Measurements from ENCODE around the gene CDKN3.
"Not testable (repeated sequence)": the region's sequence is repeated elsewhere in the genome, so short reads cannot be mapped to it uniquely, and the experiment has no call there.

Gene CDKN3

GRCh38 chr14:54364555-54365415, 32.0 kb upstream of the CDKN3 start:
- Histone ChIP-seq H3K9me3 (ENCODE audit: low read depth, low read length) (no peaks in the 10 kb centered on the region), H3K27ac (no peak overlapping the region), H3K4me3 (no peak overlapping the region), H3K9ac (ENCODE audit: insufficient read length) (no peak overlapping the region), H3K36me3 (ENCODE audit: insufficient read depth, low read length) (no peaks in the 10 kb centered on the region)
- DNase-seq (ENCODE audit: low read depth, low spot score), result no peak
- TF ChIP-seq POLR2AphosphoS5 (IDR thresholded peaks at IDR 0.05; ENCODE audit: borderline replicate concordance, low read depth, low read length) (no peak), FOXP2 (optimal IDR thresholded peaks at IDR 0.05; ENCODE audit: control extremely low read depth, extremely low read length, insufficient read depth) (no peak), EZH2 (IDR thresholded peaks at IDR 0.05) (no peak)

GRCh38 chr14:54366736-54367735, 29.8 kb upstream of the CDKN3 start:
- Histone ChIP-seq H3K36me3 (ENCODE audit: insufficient read depth, low read length) (no peaks in the 10 kb centered on the region), H3K9ac (ENCODE audit: insufficient read length) (no peak overlapping the region), H3K27ac (no peak overlapping the region), H3K9me3 (ENCODE audit: low read depth, low read length) (no peaks in the 10 kb centered on the region), H3K4me3 (no peak overlapping the region)
- TF ChIP-seq POLR2AphosphoS5 (IDR thresholded peaks at IDR 0.05; ENCODE audit: borderline replicate concordance, low read depth, low read length), result no peak
- no peak for TF ChIP-seq FOXP2 (optimal IDR thresholded peaks at IDR 0.05; ENCODE audit: control extremely low read depth, extremely low read length, insufficient read depth)
- TF ChIP-seq EZH2 (IDR thresholded peaks at IDR 0.05), result no peak
- DNase-seq (ENCODE audit: low read depth, low spot score), result no peak

- Histone ChIP-seq H3K4me3 (no peak overlapping the region), H3K36me3 (ENCODE audit: insufficient read depth, low read length) (no peaks in the 10 kb centered on the region), H3K27ac (no peak overlapping the region), H3K9me3 (ENCODE audit: low read depth, low read length) (no peaks in the 10 kb centered on the region), H3K9ac (ENCODE audit: insufficient read length) (no peak overlapping the region)
- no peak for DNase-seq (ENCODE audit: low read depth, low spot score)
- TF ChIP-seq POLR2AphosphoS5 (IDR thresholded peaks at IDR 0.05; ENCODE audit: borderline replicate concordance, low read depth, low read length), result no peak
- no peak for TF ChIP-seq EZH2 (IDR thresholded peaks at IDR 0.05)
- TF ChIP-seq FOXP2 (optimal IDR thresholded peaks at IDR 0.05; ENCODE audit: control extremely low read depth, extremely low read length, insufficient read depth), result no peak
Observed at GRCh38 chr14:54368291-54368690, 28.5 kb upstream of the CDKN3 start.

GRCh38 chr14:54369343-54369742, 27.5 kb upstream of the CDKN3 start:
- no peak overlapping the region for H3K4me3 ChIP-seq
- no peak for DNase-seq (ENCODE audit: low read depth, low spot score)
- H3K27ac ChIP-seq, result no peak overlapping the region
- TF ChIP-seq EZH2 (IDR thresholded peaks at IDR 0.05) (no peak), FOXP2 (optimal IDR thresholded peaks at IDR 0.05; ENCODE audit: control extremely low read depth, extremely low read length, insufficient read depth) (no peak), POLR2AphosphoS5 (IDR thresholded peaks at IDR 0.05; ENCODE audit: borderline replicate concordance, low read depth, low read length) (no peak)
- no peak overlapping the region for H3K9ac ChIP-seq (ENCODE audit: insufficient read length)
- no peaks in the 10 kb centered on the region for H3K36me3 ChIP-seq (ENCODE audit: insufficient read depth, low read length)
- H3K9me3 ChIP-seq (ENCODE audit: low read depth, low read length), result no peaks in the 10 kb centered on the region

GRCh38 chr14:54370323-54371198, 26.2 kb upstream of the CDKN3 start:
- Histone ChIP-seq H3K27ac (no peak overlapping the region), H3K36me3 (ENCODE audit: insufficient read depth, low read length) (no peaks in the 10 kb centered on the region), H3K9ac (ENCODE audit: insufficient read length) (no peak overlapping the region), H3K9me3 (ENCODE audit: low read depth, low read length) (no peaks in the 10 kb centered on the region), H3K4me3 (no peak overlapping the region)
- TF ChIP-seq FOXP2 (optimal IDR thresholded peaks at IDR 0.05; ENCODE audit: control extremely low read depth, extremely low read length, insufficient read depth) (no peak), EZH2 (IDR thresholded peaks at IDR 0.05) (no peak), POLR2AphosphoS5 (IDR thresholded peaks at IDR 0.05; ENCODE audit: borderline replicate concordance, low read depth, low read length) (no peak)
- DNase-seq (ENCODE audit: low read depth, low spot score), result no peak

- no peak overlapping the region for H3K4me3 ChIP-seq
- TF ChIP-seq FOXP2 (optimal IDR thresholded peaks at IDR 0.05; ENCODE audit: control extremely low read depth, extremely low read length, insufficient read depth), result no peak
- no peak for TF ChIP-seq EZH2 (IDR thresholded peaks at IDR 0.05)
- TF ChIP-seq POLR2AphosphoS5 (IDR thresholded peaks at IDR 0.05; ENCODE audit: borderline replicate concordance, low read depth, low read length), result no peak
- H3K36me3 ChIP-seq (ENCODE audit: insufficient read depth, low read length), result no peaks in the 10 kb centered on the region
- H3K9me3 ChIP-seq (ENCODE audit: low read depth, low read length), result no peaks in the 10 kb centered on the region
- DNase-seq (ENCODE audit: low read depth, low spot score), result no peak
- no peak overlapping the region for H3K9ac ChIP-seq (ENCODE audit: insufficient read length)
- H3K27ac ChIP-seq, result no peak overlapping the region
Observed at GRCh38 chr14:54374117-54374884, 22.5 kb upstream of the CDKN3 start.

GRCh38 chr14:54377501-54377900, 19.3 kb upstream of the CDKN3 start:
- TF ChIP-seq FOXP2 (optimal IDR thresholded peaks at IDR 0.05; ENCODE audit: control extremely low read depth, extremely low read length, insufficient read depth) (no peak), POLR2AphosphoS5 (IDR thresholded peaks at IDR 0.05; ENCODE audit: borderline replicate concordance, low read depth, low read length) (no peak), EZH2 (IDR thresholded peaks at IDR 0.05) (no peak)
- H3K9ac ChIP-seq (ENCODE audit: insufficient read length), result no peak overlapping the region
- H3K9me3 ChIP-seq (ENCODE audit: low read depth, low read length), result no peaks in the 10 kb centered on the region
- no peak overlapping the region for H3K27ac ChIP-seq
- no peak for DNase-seq (ENCODE audit: low read depth, low spot score)
- H3K36me3 ChIP-seq (ENCODE audit: insufficient read depth, low read length), result no peaks in the 10 kb centered on the region
- no peak overlapping the region for H3K4me3 ChIP-seq

GRCh38 chr14:54378893-54379292, 17.9 kb upstream of the CDKN3 start:
- H3K36me3 ChIP-seq (ENCODE audit: insufficient read depth, low read length); DNase-seq (ENCODE audit: low read depth, low spot score); H3K9ac ChIP-seq (ENCODE audit: insufficient read length); H3K4me3 ChIP-seq; H3K27ac ChIP-seq; H3K9me3 ChIP-seq (ENCODE audit: low read depth, low read length): not testable (repeated sequence)

GRCh38 chr14:54380558-54380957, 16.2 kb upstream of the CDKN3 start:
- not testable (repeated sequence) for H3K4me3 ChIP-seq; H3K27ac ChIP-seq; DNase-seq (ENCODE audit: low read depth, low spot score); H3K9me3 ChIP-seq (ENCODE audit: low read depth, low read length); H3K36me3 ChIP-seq (ENCODE audit: insufficient read depth, low read length); H3K9ac ChIP-seq (ENCODE audit: insufficient read length)

All from SK-N-MC (cell line).